ENCODE data around the gene TXN2.
A peak's percentile ranks its signal among the peaks of the same experiment; 100 is the strongest.
"Not testable (repeated sequence)": the region's sequence is repeated elsewhere in the genome, so short reads cannot be mapped to it uniquely, and the experiment has no call there.

TXN2 gene, protein sequence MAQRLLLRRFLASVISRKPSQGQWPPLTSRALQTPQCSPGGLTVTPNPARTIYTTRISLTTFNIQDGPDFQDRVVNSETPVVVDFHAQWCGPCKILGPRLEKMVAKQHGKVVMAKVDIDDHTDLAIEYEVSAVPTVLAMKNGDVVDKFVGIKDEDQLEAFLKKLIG

DNA sequence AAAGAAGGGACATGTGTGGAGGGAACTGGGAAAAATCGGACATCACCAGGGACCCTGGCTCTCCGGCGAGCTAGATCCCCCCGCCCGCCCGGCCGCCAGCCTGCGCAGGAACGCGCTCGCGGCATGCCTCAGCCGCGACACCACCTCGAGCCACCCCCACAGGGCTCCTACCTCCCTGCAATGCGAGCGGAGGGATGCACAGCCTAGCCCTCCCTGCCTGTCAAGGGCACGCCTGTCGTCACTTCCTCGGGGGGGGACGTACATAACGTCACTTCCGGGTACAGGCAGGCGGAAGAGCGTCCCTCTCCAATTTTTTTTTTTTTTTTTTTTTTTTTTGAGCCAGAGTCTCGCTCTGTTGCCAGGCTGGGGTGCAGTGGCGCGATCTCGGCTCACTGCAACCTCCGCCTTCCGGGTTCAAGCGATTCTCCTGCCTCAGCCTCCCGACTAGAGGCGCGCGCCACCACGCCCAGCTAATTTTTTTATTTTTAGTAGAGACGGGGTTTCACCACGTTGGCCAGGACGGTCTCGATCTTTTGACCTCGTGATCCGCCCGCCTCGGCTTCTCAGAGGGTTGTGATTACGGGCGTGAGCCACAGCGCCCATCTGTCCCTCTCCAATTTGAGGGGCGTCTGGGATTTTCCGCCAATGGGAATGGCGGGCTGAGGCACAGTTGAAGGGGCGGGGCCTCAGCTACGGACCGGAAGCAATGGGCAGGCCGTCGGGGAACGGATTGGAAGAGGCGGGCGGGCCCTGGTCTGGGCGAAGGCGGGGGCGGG, at the start of gene TXN2:
TXN2 (minus strand) TSS at position 248 of the 776 bp plus-strand sequence. CDS start 803 bp downstream, outside the sequence.
- H3K4me1 ChIP-seq (ENCODE audit: control insufficient read depth, insufficient read depth, low read length) = peaks cover 13% of the 10 kb centered on the region
- H3K9ac ChIP-seq (ENCODE audit: low read length) = peak within 1 kb of the TSS; percentile 54
- H3K36me3 ChIP-seq (ENCODE audit: control insufficient read depth, insufficient read depth, low read length) = peaks cover 11% of the 10 kb centered on the region
- H3K27ac ChIP-seq (ENCODE audit: low read depth, low read length) = peak within 1 kb of the TSS; percentile 97
- no peaks in the 10 kb centered on the region for H3K27me3 ChIP-seq (ENCODE audit: control insufficient read depth, insufficient read depth, low read length)
- peak within 1 kb of the TSS; percentile 90 for H3K4me3 ChIP-seq (ENCODE audit: low read length)

GRCh38 chr22:36528795-36529751, 47.6 kb upstream of the TXN2 start, which contains the start of gene EIF3D:
EIF3D (minus strand) TSS chr22:36529166; CDS start chr22:36526121, 3,045 bp downstream.
- Histone ChIP-seq H3K27ac (ENCODE audit: low read depth, low read length) (peak within 1 kb of the TSS; percentile 97), H3K36me3 (ENCODE audit: control insufficient read depth, insufficient read depth, low read length) (peaks cover 20% of the 10 kb centered on the region), H3K4me3 (ENCODE audit: low read length) (peak within 1 kb of the TSS; percentile 94), H3K9ac (ENCODE audit: low read length) (peak within 1 kb of the TSS; percentile 96), H3K27me3 (ENCODE audit: control insufficient read depth, insufficient read depth, low read length) (no peaks in the 10 kb centered on the region), H3K4me1 (ENCODE audit: control insufficient read depth, insufficient read depth, low read length) (no peaks in the 10 kb centered on the region)

DNA sequence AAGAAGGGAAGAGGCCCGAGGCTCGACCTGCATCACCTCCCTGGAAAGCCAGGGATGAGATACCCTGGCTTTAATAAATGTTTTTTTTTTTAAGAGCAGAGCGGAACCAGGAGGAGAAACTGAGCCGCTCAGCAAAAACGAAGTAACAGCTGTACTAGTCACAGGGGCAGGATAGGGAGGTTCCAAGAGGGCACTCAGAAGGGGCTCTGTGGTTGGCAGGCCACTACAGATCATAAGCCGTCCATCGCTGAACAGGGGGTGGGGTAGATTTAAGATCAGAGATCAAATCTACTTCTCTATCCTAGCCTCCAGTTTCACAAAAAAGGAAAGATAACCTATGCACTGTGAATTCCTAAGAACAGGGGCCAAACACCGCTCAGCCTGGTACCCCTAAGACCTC, 46.9 kb upstream of the TXN2 start:
- Histone ChIP-seq H3K36me3 (ENCODE audit: control insufficient read depth, insufficient read depth, low read length) (peaks cover 27% of the 10 kb centered on the region), H3K27ac (ENCODE audit: low read depth, low read length) (peak overlapping the region; percentile 97), H3K4me3 (ENCODE audit: low read length) (peak overlapping the region; percentile 94), H3K4me1 (ENCODE audit: control insufficient read depth, insufficient read depth, low read length) (no peaks in the 10 kb centered on the region), H3K27me3 (ENCODE audit: control insufficient read depth, insufficient read depth, low read length) (no peaks in the 10 kb centered on the region), H3K9ac (ENCODE audit: low read length) (peak overlapping the region; percentile 83)

GRCh38 chr22:36522662-36523061, 41.2 kb upstream of the TXN2 start:
- H3K36me3 ChIP-seq (ENCODE audit: control insufficient read depth, insufficient read depth, low read length) = peaks cover 57% of the 10 kb centered on the region
- H3K4me3 ChIP-seq (ENCODE audit: low read length) = no peak overlapping the region
- no peaks in the 10 kb centered on the region for H3K4me1 ChIP-seq (ENCODE audit: control insufficient read depth, insufficient read depth, low read length)

GRCh38 chr22:36520423-36520822, 39.0 kb upstream of the TXN2 start:
- Histone ChIP-seq H3K36me3 (ENCODE audit: control insufficient read depth, insufficient read depth, low read length) (peaks cover 64% of the 10 kb centered on the region), H3K4me3 (ENCODE audit: low read length) (no peak overlapping the region), H3K4me1 (ENCODE audit: control insufficient read depth, insufficient read depth, low read length) (no peaks in the 10 kb centered on the region), H3K27me3 (ENCODE audit: control insufficient read depth, insufficient read depth, low read length) (no peaks in the 10 kb centered on the region), H3K27ac (ENCODE audit: low read depth, low read length) (no peak overlapping the region), H3K9ac (ENCODE audit: low read length) (no peak overlapping the region)

More at GRCh38 chr22:36522662-36523061, 41.2 kb upstream of the TXN2 start:
- H3K9ac ChIP-seq (ENCODE audit: low read length) = no peak overlapping the region
- H3K27ac ChIP-seq (ENCODE audit: low read depth, low read length) = no peak overlapping the region
- H3K27me3 ChIP-seq (ENCODE audit: control insufficient read depth, insufficient read depth, low read length) = no peaks in the 10 kb centered on the region

- H3K4me3 ChIP-seq (ENCODE audit: low read length); H3K9ac ChIP-seq (ENCODE audit: low read length); H3K27me3 ChIP-seq (ENCODE audit: control insufficient read depth, insufficient read depth, low read length); H3K27ac ChIP-seq (ENCODE audit: low read depth, low read length); H3K4me1 ChIP-seq (ENCODE audit: control insufficient read depth, insufficient read depth, low read length): not testable (repeated sequence)
- H3K36me3 ChIP-seq (ENCODE audit: control insufficient read depth, insufficient read depth, low read length) = peaks cover 62% of the 10 kb centered on the region
Observed at GRCh38 chr22:36519906-36520305, 38.5 kb upstream of the TXN2 start.

DNA sequence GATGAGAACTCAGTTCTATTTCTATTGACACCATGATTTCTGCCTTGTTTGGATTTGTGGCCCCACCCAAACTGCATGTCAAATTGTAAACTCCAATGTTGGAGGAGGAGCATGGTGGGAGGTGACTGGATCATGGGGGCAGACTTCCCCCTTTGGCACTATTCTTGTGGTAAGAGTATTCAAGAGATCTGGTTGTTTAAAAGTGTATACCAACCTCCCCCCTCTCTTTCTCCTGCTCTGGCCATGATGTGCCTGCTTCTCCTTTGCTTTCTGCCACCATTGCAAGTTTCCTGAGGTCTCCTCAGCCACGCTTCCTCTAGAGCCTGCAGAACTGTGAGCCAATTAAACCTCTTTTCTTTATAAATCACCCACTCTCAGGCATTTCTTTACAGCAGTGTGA, 33.3 kb upstream of the TXN2 start:
- H3K4me1 ChIP-seq (ENCODE audit: control insufficient read depth, insufficient read depth, low read length) = peaks cover 2% of the 10 kb centered on the region
- H3K36me3 ChIP-seq (ENCODE audit: control insufficient read depth, insufficient read depth, low read length) = peaks cover 70% of the 10 kb centered on the region
- no peaks in the 10 kb centered on the region for H3K27me3 ChIP-seq (ENCODE audit: control insufficient read depth, insufficient read depth, low read length)
- no peak overlapping the region for H3K4me3 ChIP-seq (ENCODE audit: low read length)
- no peak overlapping the region for H3K9ac ChIP-seq (ENCODE audit: low read length)
- H3K27ac ChIP-seq (ENCODE audit: low read depth, low read length) = no peak overlapping the region

DNA sequence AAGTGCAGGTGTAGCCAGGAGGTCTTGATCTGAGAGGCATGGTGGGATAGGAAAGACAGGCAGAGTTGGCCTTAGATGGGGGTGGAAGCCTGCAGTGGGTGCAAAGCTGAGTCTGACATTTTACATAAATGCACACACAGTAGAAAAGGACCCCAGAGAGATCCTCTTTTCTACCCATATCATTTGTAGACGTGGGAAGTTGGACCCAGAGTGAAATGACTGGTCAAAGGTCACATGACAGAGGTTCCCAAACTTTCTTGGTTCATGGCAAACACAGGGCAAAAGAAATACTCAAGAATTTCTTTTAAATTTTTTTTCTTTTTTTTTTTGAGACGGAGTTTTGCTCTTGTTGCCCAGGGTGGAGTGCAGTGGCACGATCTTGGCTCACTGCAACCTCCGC, 31.6 kb upstream of the TXN2 start:
- H3K9ac ChIP-seq (ENCODE audit: low read length) = no peak overlapping the region
- H3K36me3 ChIP-seq (ENCODE audit: control insufficient read depth, insufficient read depth, low read length) = peaks cover 54% of the 10 kb centered on the region
- H3K27ac ChIP-seq (ENCODE audit: low read depth, low read length) = no peak overlapping the region
- no peaks in the 10 kb centered on the region for H3K27me3 ChIP-seq (ENCODE audit: control insufficient read depth, insufficient read depth, low read length)
- no peak overlapping the region for H3K4me3 ChIP-seq (ENCODE audit: low read length)
- peaks cover 2% of the 10 kb centered on the region for H3K4me1 ChIP-seq (ENCODE audit: control insufficient read depth, insufficient read depth, low read length)

DNA sequence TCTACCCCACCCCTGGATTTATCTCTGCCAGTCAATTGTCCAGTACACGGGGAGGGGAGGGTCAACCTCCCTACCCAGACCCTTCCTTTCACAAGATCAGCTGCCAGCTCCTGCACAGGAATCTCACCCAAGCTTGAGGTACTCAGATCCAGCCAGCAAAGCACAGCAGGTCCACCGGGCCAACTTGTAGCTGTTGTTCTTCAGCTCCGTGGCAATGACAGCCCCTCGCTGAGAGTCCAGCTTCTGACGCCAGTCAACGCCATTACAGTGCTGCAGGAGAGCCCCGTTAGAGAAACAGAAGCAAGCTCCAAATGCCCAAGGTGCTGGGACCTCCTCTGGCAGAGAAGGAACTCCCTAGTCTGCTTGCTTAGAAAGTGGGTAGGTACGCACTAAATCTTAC, 30.9 kb upstream of the TXN2 start:
- Histone ChIP-seq H3K9ac (ENCODE audit: low read length) (no peak overlapping the region), H3K36me3 (ENCODE audit: control insufficient read depth, insufficient read depth, low read length) (peaks cover 50% of the 10 kb centered on the region), H3K4me3 (ENCODE audit: low read length) (no peak overlapping the region), H3K27ac (ENCODE audit: low read depth, low read length) (no peak overlapping the region), H3K27me3 (ENCODE audit: control insufficient read depth, insufficient read depth, low read length) (no peaks in the 10 kb centered on the region), H3K4me1 (ENCODE audit: control insufficient read depth, insufficient read depth, low read length) (peaks cover 2% of the 10 kb centered on the region)

DNA sequence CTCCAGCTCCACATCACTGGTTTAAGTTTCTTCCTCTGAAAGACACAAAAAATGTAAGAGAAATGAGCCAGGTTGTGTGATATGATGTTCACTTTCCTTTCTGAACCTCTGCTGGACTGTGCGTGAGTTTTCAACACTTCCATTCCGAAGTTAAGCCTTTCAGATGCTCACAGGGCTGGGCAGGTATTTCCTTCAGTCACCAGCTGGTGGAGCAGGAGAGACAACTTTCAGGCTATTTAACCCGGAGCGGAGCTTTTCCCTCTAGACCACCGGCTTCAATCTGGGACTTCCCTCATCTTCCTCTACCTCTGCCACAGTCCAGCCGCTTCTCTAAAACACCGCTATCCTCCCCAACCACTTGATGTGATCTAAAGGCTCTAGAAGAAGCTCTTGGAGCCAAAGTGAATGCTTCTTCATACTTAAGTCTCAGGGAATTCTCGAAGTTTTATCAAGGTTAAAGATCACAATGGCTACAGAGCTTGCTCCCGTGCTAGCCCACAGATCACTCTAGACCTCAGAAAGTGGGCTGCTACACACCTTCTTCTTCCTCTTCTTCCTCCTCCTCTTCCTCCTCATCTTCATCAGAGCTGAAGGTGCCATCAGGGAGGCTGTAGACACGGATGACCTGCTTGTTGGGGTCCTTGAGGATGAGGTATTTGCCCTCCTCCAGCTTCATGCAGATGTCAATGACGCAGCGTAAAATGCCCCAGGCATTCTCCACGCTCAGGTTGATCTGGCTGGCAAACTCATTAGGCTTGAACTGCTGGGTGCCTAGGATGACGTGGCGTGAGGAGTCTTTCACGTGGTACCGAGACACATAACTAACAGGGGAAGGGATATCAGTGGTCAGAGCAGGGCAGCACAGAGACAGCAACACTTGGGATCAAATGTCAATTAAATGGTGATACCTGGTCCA, 29.8 kb upstream of the TXN2 start:
- Histone ChIP-seq H3K36me3 (ENCODE audit: control insufficient read depth, insufficient read depth, low read length) (peaks cover 39% of the 10 kb centered on the region), H3K27ac (ENCODE audit: low read depth, low read length) (no peak overlapping the region), H3K27me3 (ENCODE audit: control insufficient read depth, insufficient read depth, low read length) (no peaks in the 10 kb centered on the region), H3K4me3 (ENCODE audit: low read length) (no peak overlapping the region), H3K4me1 (ENCODE audit: control insufficient read depth, insufficient read depth, low read length) (peaks cover 8% of the 10 kb centered on the region), H3K9ac (ENCODE audit: low read length) (no peak overlapping the region)

- Histone ChIP-seq H3K27me3 (ENCODE audit: control insufficient read depth, insufficient read depth, low read length) (no peaks in the 10 kb centered on the region), H3K9ac (ENCODE audit: low read length) (no peak overlapping the region), H3K4me3 (ENCODE audit: low read length) (no peak overlapping the region), H3K4me1 (ENCODE audit: control insufficient read depth, insufficient read depth, low read length) (peaks cover 8% of the 10 kb centered on the region), H3K36me3 (ENCODE audit: control insufficient read depth, insufficient read depth, low read length) (peaks cover 36% of the 10 kb centered on the region), H3K27ac (ENCODE audit: low read depth, low read length) (peak overlapping the region; percentile 30)
Observed at GRCh38 chr22:36510384-36510783, 28.9 kb upstream of the TXN2 start.

Measured in rectal smooth muscle tissue (tissue), 1 donor.